ENCODE results near the gene APOC3.
"Not testable (repeated sequence)": the region's sequence is repeated elsewhere in the genome, so short reads cannot be mapped to it uniquely, and the experiment has no call there.

APOC3 gene

GRCh38 chr11:116793772-116794097, 36.0 kb upstream of the APOC3 start:
- TF ChIP-seq CTCF (IDR thresholded peaks at IDR 0.05; ENCODE audit: extremely low read depth, missing control alignments) = no peak
- no peak for DNase-seq (ENCODE audit: low spot score)

DNA sequence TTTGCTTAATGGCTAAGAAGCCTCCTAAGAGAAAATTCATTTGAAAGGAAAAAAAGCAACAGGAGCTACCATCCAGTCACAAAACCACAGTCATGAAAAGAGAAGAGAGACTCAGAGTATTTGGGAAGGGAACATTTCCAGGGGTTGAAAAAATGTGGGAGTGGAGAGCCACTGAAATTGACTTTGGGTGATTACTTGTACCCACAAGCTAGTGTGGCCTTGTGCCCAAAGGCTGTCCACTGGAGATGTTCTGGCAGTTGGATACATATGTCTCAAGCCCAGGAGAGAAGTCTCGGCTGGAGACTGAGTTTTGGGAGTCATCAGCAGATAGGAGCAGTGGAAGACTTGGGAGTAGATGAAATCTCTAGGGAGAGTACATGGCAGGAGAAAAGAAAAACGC, 34.9 kb upstream of the APOC3 start:
- no peak for TF ChIP-seq CTCF (IDR thresholded peaks at IDR 0.05; ENCODE audit: extremely low read depth, missing control alignments)
- no peak for DNase-seq (ENCODE audit: low spot score)

- DNase-seq (ENCODE audit: low spot score) = no peak
- no peak for TF ChIP-seq CTCF (IDR thresholded peaks at IDR 0.05; ENCODE audit: extremely low read depth, missing control alignments)
Measured at GRCh38 chr11:116796548-116796947, 33.2 kb upstream of the APOC3 start.

GRCh38 chr11:116797816-116798215, 31.9 kb upstream of the APOC3 start:
- no peak for TF ChIP-seq CTCF (IDR thresholded peaks at IDR 0.05; ENCODE audit: extremely low read depth, missing control alignments)
- DNase-seq (ENCODE audit: low spot score) = no peak

GRCh38 chr11:116798368-116798767, 31.3 kb upstream of the APOC3 start:
- DNase-seq (ENCODE audit: low spot score) = no peak
- TF ChIP-seq CTCF (IDR thresholded peaks at IDR 0.05; ENCODE audit: extremely low read depth, missing control alignments) = no peak

DNA sequence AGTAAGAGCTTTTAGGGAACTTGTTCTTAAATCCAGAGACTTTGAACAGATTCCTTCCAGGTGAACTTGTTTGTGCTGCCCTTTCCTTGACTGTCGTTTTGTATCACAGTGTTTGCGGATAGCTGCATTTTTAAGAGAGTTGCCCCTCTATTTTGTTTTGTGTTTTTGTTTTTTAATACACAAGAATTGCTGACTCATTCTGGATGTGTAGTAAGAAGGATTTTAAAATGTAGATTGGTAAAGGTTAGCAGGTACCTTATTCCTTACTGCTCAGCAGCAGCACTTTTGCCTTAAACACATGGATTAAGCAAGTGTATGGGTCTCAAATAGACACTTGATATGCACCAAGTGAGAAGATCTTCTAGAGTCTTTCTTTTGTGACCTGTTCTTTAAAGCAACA, 29.1 kb upstream of the APOC3 start:
- DNase-seq (ENCODE audit: low spot score) = no peak
- TF ChIP-seq CTCF (IDR thresholded peaks at IDR 0.05; ENCODE audit: extremely low read depth, missing control alignments) = no peak

DNA sequence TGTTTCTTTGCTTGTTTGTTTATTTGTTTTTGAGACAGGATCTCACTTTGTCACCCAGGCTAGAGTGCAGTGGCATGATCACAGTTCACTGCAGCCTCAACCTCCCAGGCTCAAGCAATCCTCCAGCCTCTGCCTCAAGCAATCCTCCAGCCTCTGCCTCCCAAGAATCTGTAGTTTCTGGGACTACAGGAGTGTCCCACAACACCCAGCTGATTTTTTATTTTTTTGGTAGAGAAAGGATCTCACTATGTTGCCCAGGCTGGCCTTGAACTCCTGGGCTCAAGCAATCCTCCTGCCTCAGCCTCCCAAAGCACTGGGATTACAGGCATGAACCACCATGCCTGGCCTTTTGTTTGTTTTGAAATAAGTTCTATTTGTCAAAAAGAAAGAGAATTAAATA, 28.0 kb upstream of the APOC3 start:
- not testable (repeated sequence) for DNase-seq (ENCODE audit: low spot score)

- DNase-seq (ENCODE audit: low spot score) = no peak
- no peak for TF ChIP-seq CTCF (IDR thresholded peaks at IDR 0.05; ENCODE audit: extremely low read depth, missing control alignments)
Measured at GRCh38 chr11:116804001-116804400, 25.7 kb upstream of the APOC3 start.
